GM18858 (cell line): ENCODE data around the gene CCDC167.

Source experiments
- ATAC-seq: cut with Tn5 transposase; IDR thresholded peaks from one replicate; pipeline ENCODE4 v1.9.1; 2021; ENCODE audit not compliant: unreplicated experiment

The CCDC167 gene

DNA sequence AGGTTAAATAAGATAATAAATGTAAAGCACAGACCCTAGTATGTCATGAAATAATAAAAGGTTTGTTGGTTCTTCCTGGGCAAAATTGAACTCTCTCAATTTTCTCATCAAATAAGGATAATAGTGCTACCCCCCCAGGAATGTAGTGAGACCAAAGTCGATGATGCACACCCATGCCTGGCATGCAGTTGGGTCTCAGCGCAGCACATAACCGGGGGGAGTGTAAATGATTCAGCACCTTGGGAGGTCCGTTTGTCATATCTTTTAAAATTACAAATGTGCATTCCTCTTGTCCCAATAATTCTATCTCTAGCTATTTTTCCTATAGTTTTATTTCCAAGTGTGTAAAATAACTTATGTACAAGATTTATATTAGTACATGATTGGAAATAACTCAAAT is 31.3 kb upstream of the CCDC167 start:
- no peak for ATAC-seq

DNA sequence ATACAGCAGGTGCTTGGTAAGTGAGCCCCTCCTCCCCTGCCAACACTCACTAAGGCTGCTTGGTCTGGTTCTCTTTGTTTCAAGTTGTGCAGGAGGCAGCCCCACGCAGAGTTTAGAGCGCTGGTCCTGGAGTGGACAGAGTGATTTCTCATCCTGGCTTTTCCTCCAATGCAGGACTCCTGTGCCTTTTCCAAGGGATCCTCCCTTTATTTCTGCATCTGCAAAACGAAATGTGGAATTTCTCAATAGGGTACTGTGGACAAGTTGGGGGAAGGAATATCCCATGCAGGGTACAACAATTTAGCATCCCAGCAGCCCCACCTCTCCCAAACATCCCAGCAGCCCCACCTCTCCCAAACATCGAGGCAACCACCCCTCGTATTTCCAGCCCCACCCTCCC is 30.6 kb upstream of the CCDC167 start:
- ATAC-seq = no peak

DNA sequence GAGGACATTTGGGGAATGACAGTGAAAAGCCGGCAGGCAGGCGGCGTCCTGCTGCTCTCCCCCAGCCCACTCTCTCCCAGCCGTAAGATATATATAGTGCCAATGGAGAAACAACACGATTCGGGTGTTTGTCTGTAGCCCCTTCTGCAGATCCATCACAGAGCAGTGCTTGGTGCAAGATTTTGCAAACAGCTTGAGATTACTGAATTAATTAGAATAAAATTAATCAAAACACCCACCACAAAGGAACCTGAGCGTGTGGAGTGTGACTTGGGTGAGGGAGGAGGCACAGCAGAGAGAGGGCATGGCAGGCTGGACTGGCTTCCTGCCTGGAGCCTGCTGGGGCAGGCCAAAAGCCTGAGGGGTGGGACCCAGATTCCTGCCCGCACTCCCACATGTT is 28.8 kb upstream of the CCDC167 start:
- no peak for ATAC-seq

DNA sequence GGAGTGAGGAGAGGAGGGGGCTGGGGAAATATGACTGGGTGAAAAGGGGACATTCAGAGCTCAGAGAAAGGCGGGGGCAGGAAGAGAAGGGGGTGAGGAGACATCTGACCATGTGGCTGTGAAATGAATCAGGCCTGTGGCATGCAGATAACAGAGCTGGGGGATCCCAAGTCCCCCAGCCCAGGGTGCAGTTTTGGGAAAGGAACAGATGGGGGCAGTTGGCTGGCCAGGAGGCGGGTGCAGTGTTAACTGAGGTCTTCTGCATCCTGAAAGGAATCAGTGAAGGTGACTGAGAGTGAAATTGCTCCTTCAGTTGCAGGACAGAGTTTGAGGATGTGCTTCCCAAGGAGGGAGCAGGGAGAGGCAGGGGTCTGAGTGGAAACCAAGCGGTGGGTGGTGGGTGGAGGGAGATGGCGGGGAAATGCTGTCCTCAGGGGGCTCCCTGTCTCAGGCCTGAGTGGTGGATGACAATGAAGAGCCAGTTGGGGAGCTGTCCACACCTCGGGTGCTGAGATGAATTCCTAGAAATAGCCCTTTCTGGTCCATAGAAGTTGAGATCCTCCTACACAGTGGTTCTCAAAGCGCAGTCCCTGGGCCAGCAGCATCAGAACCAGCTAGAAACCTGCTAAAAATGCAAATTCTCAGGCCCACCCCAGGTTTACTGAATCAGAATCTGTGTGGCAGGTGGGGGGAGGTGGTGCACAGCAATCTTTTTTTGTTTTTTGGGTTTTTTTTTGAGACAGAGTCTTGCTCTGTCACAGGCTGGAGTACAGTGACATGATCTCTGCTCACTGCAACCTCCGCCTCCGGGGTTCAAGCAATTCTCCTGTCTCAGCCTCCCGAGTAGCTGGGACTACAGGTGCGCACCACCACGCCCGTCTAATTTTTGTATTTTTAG is 26.0 kb upstream of the CCDC167 start:
- ATAC-seq = no peak

DNA sequence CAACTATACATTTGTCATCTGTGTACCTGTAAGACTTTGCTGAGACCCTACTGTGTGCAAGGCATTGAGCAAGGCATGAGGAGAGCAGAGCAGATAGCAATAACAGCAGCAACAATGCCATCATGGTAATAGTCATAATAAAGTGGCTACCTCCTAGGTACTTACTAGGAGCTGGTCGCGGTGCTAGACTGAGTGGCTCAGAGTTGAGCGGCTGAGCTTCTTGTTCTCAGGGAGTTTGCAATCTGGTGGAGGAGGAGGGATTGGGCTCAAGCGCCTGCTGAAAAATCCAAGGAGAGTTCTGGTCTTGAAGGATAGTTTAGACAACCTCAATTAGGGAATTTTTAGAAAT is 25.3 kb upstream of the CCDC167 start:
- ATAC-seq = no peak

DNA sequence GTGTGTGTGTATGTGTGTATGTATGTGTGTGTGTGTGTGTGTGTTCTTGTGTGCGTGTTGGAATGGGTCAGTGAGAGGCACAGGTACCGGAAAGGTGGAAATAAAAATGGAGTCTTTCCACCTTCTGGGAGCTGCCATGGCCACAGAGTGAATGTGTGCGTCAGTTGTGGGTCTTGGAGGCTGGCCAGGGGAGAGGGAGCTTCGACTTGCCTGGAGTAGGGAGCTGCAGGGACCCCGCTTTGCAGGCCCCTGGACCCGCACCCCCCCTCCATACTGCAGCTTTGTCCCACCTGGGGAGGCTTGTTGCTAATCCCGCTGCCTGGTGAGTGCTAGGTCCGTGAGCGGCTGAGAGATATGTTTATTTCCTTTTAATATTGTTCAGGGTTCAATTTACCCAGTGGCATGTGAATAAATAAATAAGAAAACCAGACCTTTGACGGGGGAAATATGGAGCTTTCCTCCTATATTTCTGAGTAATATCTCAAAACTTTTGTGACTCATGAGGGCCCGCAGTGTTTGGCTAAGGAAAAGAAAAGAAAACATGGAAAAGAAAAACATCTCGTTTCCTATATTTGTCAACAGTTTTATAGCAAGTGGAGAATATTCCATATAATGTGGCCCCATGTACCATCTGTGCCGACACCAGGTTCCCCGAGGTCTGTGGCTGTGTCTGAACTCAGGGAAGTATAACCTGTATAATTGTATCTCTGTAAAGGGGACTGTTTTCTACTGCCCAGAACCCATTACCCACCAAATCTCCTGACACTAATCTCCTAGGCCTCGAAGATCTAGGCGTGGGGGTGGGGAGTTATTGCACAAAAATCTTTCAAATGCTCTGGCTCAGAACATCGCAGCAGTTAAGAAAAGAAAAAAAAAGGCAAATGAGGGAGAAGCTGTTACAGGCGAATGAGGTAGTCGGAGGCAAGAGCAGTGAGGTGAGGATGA is 24.6 kb upstream of the CCDC167 start:
- no peak for ATAC-seq

DNA sequence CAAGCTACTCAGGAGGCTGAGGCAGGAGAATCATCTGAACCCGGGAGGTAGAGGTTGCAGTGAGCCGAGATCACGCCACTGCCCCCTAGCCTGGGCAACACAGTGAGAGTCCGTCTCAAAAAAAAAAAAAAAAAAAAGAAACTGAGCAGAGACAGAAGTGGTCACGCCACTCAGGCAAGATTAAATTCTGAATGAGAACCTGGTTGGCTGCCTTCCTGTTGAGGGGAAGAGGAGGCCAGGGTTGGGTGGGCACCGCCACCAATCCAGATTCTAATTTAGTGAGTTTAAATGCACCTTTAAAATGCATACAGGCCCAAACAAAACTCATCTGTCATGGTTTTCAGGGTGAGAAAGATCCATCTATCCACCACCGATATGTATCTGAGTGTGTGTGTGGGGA is 23.7 kb upstream of the CCDC167 start:
- no peak for ATAC-seq

DNA sequence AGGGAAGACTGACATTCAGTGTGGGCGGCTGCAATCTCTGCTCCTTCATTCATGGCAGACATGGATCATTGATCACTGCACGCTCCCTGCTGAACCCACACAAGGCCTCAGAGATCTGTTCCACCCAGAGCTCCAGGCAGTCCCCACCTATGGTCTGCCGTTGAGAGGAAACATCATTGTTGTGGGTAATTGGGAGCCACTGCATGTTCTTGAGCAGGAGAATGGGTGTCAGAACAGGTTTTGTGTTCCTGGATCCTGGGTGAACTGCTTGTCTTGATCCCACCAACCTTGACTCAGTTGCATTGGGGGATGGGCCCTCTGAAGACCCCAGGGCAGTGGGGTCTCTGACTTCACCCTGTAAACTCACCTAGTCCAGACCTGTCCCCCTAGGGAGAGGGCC is 23.1 kb upstream of the CCDC167 start:
- ATAC-seq = no peak

DNA sequence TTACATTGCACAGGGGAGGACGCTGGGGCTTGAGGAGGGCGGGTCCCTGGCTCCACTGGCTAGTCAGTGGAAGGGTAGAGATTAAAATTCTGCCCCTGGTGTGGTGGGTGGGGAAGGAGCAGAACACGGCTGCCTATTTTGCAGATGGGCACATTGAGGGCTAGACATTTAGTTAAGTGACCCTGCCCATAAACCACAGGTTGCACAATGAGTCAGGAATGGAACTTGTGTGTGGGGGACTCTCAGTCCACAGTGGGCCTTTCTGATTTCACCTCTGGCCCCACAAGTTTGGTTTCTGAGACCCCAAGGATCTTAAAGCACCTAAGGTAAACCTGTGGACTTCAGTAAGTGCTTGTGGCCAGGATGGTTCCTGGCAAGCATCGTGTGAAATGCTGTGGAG is 22.0 kb upstream of the CCDC167 start:
- ATAC-seq = no peak

DNA sequence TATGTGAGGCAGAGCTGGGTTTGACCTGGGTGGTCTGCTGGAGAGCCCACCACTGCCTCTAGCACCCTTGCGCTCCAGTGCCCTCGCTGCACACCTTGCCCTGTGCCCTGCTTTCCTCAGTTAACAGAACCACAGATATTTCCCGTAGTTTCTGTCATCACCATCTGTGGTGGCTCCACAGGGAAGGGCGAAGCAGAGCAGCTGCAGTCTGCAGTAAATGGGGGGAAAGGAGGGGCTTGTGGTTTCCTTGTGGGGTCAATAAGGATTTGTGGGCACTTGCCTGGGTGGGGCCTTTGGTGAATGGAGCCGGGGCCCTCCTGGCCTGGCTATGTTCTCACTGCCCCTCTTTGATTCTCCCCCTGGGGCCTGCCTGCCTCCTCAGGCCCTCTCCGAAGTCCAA is 21.2 kb upstream of the CCDC167 start:
- ATAC-seq = no peak

DNA sequence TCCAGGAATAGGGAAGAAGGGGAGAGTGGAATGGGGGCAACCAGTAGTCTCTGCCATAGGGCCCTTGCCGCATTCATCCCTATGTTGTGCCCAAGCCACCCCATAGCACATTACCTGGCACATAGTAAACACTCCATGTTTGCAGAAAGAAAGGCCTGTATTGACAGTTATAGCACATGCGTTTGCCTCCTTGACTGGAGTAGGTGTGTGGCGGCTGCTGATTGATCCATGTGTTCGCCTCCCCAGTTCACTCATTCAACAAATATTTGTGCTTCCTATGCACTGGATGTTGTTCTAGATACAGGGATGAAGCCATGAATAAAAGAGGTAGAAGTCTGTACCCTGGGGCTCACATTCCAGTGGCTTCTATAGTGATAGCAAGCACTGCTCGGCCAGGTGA is 19.8 kb upstream of the CCDC167 start:
- no peak for ATAC-seq

DNA sequence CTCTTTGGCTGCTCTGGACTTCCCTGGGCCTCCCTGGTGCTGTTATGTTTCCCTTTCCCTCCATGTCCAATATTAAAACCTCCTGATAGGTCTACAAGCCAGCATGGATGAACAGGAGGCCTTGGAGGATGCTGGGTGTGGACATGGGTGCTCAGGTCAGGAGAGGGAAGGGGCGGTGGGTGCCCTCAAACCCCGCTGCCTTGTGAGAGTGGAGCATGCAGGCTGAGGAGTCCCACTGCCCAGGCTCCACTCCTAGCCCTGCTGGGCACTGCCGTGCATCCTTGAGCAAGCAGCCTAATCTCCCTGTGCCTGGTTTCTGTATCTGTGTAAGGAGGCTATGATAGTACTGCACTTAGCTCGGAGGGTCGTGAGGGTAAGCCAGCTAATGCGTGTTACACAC is 18.4 kb upstream of the CCDC167 start:
- no peak for ATAC-seq

DNA sequence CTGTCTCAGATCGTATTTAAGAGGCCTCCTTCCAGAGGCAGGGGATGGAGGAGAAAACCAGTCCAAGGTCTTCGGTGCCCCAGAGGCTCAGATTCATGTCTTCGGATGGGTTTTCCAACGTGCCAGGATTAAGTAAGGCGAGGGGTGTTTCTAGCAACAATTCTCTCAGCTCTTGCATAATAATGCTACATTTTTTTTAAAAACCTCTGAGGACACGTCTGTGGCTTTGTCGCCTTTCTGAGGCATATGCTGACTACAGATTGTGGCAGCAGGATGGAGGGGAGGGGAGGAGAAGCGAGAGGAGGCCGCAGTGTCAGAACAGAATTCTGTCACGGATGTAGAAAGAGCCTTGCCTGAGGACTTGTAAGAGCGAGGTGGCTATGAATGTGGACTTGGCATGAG is 17.7 kb upstream of the CCDC167 start:
- ATAC-seq = no peak

DNA sequence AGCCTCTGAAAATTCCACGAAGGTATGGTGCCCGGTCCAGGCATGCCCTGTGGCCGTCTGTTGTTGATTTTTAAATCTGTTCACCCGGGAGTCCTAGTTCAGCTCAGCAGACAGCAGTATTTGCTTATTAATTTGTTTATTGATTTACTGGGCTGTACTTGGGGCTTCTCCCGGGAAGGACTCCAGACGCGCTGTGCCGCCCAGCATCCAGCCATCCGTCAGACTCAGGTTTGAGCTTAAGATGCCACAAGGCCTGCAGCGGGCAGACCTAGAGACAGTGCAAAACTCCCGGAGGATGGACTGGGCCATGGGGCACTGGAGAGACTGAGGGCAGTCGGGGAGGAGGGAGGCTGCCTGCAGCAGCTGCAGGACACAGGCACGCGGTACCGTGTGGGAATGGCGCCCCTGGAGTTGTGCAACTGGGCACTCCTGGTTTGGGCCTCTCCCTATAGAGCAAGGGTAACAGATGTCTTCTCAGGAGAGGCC is 17.3 kb upstream of the CCDC167 start:
- ATAC-seq = no peak

DNA sequence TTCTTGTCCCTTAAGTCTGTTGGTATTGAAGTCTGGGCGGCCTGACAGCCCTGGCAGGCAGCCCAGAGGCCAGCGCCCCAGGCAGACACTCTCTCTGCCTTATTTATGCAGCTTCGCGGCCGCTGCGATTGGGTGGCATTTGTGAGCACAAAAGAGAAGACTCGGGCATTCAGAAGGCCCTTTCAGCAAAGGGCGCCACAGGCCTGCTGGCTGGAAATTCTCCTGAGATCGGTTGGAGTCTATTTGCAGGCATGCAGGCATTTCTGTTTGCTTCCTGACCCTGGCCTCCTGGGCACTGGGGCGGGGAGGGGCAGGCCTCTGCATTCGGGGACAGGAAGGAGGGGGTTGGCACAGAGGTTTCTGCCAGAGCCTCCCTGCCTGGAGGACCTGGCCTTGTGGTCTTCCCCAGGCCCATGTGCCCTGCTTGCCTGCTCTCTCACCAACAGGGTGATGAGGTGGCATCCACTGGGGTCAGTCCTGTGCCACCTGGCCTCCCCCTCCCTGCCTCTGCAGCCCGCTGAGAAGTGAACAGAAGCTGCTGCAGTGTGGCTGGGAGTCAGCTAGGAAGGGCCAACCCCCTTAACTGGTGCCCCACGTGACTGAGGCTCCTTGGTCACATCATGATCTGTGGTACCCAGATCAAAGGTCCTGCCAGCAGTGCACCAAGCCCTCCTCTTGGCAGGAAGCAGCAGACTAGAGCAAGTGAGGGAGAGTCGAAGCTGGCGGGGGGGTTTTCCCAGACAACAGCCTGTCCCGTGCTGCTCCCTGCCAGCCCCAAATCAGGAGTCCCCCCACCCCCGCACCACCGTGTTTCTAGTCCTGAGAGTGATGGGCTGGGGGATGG is 16.6 kb upstream of the CCDC167 start:
- no peak for ATAC-seq

DNA sequence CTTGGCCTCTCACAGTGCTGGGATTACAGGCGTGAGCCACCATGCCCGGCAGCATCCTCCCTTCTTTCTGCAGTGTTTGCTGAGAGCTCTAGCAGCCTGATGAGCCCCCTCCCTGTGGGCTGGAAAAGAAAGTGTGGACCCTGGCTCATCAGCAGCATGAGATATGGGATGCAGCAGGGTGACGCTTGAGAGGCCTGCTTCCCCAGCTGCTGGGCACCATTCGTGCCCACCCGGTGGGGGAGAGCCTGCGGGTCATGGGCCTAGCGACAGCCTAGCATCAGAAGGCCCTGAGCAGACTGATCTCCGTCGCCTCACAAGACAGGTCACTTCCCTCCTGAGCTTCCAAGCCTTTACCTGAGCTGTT is 16.0 kb upstream of the CCDC167 start:
- ATAC-seq = no peak

DNA sequence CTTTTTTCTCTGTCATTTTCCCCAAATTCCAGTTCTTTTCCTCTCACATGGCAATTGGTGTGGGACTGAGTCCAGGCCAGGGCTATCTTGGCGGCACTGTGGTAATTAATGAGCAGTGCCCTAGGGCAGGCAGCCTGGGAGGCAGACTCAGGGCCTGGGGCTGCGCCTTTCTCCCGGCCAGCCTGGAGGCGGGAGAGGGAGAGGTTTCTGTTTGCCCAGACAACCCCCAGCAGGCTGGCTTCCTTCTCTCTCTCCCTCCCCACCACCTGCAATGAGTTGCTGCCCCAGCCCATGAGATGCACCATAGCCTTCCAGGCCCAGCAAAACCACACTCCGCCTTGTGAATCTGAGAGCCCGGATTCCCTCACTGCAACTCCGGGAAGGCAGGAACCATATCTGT is 15.1 kb upstream of the CCDC167 start:
- no peak for ATAC-seq

DNA sequence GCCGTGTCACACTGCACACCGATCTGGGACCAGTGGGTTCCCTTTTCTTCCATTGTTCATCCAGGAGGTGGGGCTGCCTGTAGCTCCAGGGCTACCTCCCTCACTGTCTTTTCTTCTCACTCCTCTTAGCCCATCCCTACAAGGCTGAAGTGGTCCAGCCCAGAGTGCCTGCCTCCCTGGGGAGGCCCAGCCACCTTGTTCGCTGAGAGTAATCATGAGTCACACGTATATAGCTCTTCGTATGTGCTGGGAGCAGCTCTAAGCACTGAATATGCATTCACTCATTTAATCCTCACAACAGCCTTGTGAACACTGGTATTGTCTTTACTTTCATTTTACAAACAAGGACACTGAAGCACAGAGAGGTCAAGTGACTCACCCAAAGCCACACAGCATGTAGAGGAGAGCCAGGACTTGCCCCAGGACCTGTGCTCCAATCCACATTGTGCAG is 14.7 kb upstream of the CCDC167 start:
- ATAC-seq = no peak

DNA sequence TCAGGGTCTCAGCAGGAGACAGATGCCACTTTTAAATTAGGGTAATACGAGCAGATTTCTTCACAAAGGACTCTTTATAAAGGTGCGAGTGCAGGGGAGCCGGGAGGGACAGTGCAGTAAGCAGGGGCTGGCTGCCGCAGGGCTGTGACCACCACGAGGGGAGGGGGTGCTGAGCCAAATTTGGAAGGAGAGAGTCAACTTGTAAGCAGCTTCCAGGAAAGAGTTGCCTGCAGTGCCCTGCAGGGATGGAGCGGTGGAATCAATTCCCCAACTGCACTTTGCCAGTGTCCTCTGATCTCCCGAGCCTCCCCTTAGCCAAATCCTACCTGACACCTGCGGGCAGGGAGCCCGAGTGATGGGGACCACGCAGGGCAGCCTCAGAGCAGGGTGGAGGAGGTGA is 13.9 kb upstream of the CCDC167 start:
- no peak for ATAC-seq

DNA sequence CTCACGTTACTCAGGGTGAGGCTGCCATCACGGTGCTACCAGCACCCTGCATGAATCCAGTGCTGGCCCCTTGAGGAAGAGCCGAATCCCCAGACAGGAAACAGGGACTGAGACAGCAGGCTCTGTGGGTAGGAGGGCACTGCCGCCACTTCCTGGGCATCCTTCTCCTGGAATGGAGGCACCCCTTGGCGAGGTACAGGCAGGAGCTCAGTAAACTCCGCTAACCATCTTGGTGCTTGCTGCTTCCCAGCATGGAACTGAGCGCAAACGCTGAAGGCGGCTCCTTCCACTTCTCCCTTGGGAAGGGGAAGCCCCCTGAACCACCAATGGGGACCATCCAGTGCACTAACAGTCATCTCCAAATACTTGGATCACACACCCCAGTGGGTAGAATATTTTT is 13.5 kb upstream of the CCDC167 start:
- no peak for ATAC-seq

DNA sequence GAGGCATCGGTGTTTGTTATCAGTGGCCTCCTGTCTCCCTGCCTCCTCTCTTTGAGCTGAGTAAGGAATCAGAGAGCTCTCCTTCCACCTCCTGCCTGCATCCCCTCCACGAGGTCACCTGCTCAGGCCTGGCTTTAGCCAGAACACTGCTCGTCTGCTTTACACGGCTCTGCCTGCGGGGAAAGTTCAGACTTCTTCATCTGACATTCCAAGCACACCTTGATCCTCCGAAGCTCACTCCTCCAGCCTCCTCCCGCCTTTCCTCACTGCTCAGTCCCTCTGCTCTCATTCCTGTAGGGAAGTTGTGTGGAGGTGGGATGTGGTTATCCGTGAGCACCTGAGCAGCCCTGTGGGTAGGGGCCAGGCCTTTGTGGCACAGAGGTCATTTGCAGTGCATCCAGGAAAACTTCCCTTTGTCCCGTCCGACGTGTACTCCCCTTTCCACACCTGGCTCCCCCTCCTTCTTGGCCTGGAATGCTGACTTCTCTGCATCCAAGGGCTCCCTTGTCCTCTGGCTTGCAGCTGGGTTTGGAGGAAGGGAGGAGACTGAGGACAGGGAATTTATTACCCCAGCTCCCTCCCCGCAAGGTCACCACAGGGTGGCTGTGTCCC is 12.8 kb upstream of the CCDC167 start:
- ATAC-seq = no peak
